Endodermal cell (in vitro differentiated cells): ENCODE results near the gene TMEM244. TPM values are rescaled to one million over a fixed set of nuclear protein-coding genes. Genes with fewer than 3 reads are reported as not detected.

Experiments used
- DNase-seq: peaks from one replicate; pipeline ENCODE4 v3.0.0-alpha.2; 2017
- H3K27ac ChIP-seq: 2 replicates; pipeline ENCODE4 v1.5.1; 2013; ENCODE audit warnings: mild to moderate bottlenecking, low read depth, low read length, moderate library complexity
- H3K27me3 ChIP-seq: 2 replicates; pipeline ENCODE4 v1.6.1; 2013; ENCODE audit warnings: mild to moderate bottlenecking, low read length, moderate library complexity; ENCODE audit not compliant: insufficient read depth, control insufficient read depth, poor library complexity, severe bottlenecking
- H3K36me3 ChIP-seq: 2 replicates; pipeline ENCODE4 v1.7.0; 2013; ENCODE audit warnings: mild to moderate bottlenecking, low read length, moderate library complexity; ENCODE audit not compliant: control insufficient read depth, insufficient read depth
- H3K4me1 ChIP-seq: one replicate; pipeline ENCODE4 v1.7.0; 2013; ENCODE audit warnings: low read length; ENCODE audit not compliant: control insufficient read depth, insufficient read depth
- H3K4me3 ChIP-seq: 2 replicates; pipeline ENCODE4 v1.5.1; 2013; ENCODE audit warnings: mild to moderate bottlenecking, low read length, moderate library complexity
- H3K9ac ChIP-seq: 2 replicates; pipeline ENCODE4 v1.6.1; 2013; ENCODE audit warnings: mild to moderate bottlenecking, low read length, moderate library complexity; ENCODE audit not compliant: poor library complexity, severe bottlenecking; ENCODE audit errors: extremely low read depth
- H3K9me3 ChIP-seq: 2 replicates; pipeline ENCODE4 v1.6.1; 2013; ENCODE audit warnings: mild to moderate bottlenecking, low read length, moderate library complexity; ENCODE audit not compliant: control insufficient read depth
- H3K27ac Mint-ChIP-seq: 2 replicates; pipeline ENCODE4 v1.8.0; 2020; ENCODE audit warnings: mixed read lengths
- H3K27me3 Mint-ChIP-seq: 2 replicates; pipeline ENCODE4 v1.8.0; 2021; ENCODE audit warnings: mild to moderate bottlenecking, mixed read lengths; ENCODE audit not compliant: insufficient read depth
- H3K36me3 Mint-ChIP-seq: 2 replicates; pipeline ENCODE4 v1.8.0; 2020; ENCODE audit warnings: low read depth, mixed read lengths
- H3K4me1 Mint-ChIP-seq: 2 replicates; pipeline ENCODE4 v1.8.0; 2020; ENCODE audit warnings: mixed read lengths
- H3K4me3 Mint-ChIP-seq: 2 replicates; pipeline ENCODE4 v1.8.0; 2020; ENCODE audit warnings: mild to moderate bottlenecking, moderate library complexity, mixed read lengths
- H3K9me3 Mint-ChIP-seq: 2 replicates; pipeline ENCODE4 v1.8.0; 2020; ENCODE audit warnings: mild to moderate bottlenecking, mixed read lengths
- WGBS, 2 experiments: methylation state at CpG; one replicate each; pipeline versions ENCODE4 v1.1.5 to v1.1.7; 2013; ENCODE audit warnings: missing lambda C conversion rate in 2 of 2, mixed read lengths in 1 of 2; ENCODE audit not compliant: insufficient coverage in 1 of 2, insufficient read length in 1 of 2; 5-methylcytosine and 5-hydroxymethylcytosine counted together
- total RNA-seq, 2 donors: library from RNA; stranded (reverse); fragmentation: NEBNext Ultra II Directional in 1 of 2; extraction: Animal tissue kit (Norgen Biotek cat#: 25700) in 1 of 2; gene quantifications; 2 replicates in 1 of 2; 3 replicates in 1 of 2; pipeline ENCODE4 v1.2.1, GENCODE V29; 2021
- TF ChIP-seq, protein P1 (sequence below): fragments of 200-600 bp; sonication (generic); conservative IDR thresholded peaks from 2 replicates; pipeline ENCODE4 v1.5.0; 2021; ENCODE audit warnings: antibody characterized with exemption, mild to moderate bottlenecking

Gene TMEM244
- total RNA-seq, 2 donors from 2014 or later = not detected

GRCh38 chr6:129832299-129832698, 28.8 kb downstream of the TMEM244 start:
- Mint-ChIP-seq H3K9me3 (peaks cover 16% of the 10 kb centered on the region), H3K27me3 (no peaks in the 10 kb centered on the region), H3K36me3 (no peaks in the 10 kb centered on the region), H3K4me1 (no peaks in the 10 kb centered on the region), H3K27ac (no peak overlapping the region), H3K4me3 (no peak overlapping the region)
- Histone ChIP-seq H3K27me3 (no peaks in the 10 kb centered on the region), H3K4me3 (no peak overlapping the region), H3K4me1 (no peaks in the 10 kb centered on the region), H3K27ac (no peak overlapping the region), H3K9me3 (peaks cover 16% of the 10 kb centered on the region), H3K9ac (no peak overlapping the region), H3K36me3 (peaks cover 7% of the 10 kb centered on the region)
- DNase-seq = no peak
- 96 to 100% methylated on average over 2 to 6 of the region's 7 CpGs for WGBS, 2 experiments
- TF ChIP-seq, protein P1, sequence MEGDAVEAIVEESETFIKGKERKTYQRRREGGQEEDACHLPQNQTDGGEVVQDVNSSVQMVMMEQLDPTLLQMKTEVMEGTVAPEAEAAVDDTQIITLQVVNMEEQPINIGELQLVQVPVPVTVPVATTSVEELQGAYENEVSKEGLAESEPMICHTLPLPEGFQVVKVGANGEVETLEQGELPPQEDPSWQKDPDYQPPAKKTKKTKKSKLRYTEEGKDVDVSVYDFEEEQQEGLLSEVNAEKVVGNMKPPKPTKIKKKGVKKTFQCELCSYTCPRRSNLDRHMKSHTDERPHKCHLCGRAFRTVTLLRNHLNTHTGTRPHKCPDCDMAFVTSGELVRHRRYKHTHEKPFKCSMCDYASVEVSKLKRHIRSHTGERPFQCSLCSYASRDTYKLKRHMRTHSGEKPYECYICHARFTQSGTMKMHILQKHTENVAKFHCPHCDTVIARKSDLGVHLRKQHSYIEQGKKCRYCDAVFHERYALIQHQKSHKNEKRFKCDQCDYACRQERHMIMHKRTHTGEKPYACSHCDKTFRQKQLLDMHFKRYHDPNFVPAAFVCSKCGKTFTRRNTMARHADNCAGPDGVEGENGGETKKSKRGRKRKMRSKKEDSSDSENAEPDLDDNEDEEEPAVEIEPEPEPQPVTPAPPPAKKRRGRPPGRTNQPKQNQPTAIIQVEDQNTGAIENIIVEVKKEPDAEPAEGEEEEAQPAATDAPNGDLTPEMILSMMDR = no peak

GRCh38 chr6:129828229-129828628, 32.9 kb downstream of the TMEM244 start:
- 50 to 60% methylated on average over 3 of the region's 3 CpGs for WGBS, 2 experiments
- no peaks in the 10 kb centered on the region for H3K4me1 Mint-ChIP-seq
- no peak overlapping the region for H3K27ac Mint-ChIP-seq

GRCh38 chr6:129818251-129818650, 42.9 kb downstream of the TMEM244 start:
- H3K4me1 ChIP-seq = no peaks in the 10 kb centered on the region
- H3K27me3 Mint-ChIP-seq = no peaks in the 10 kb centered on the region
- no peaks in the 10 kb centered on the region for H3K9me3 Mint-ChIP-seq
- no peak for DNase-seq
- H3K27me3 ChIP-seq = no peaks in the 10 kb centered on the region
- no peaks in the 10 kb centered on the region for H3K4me1 Mint-ChIP-seq
- no peak overlapping the region for H3K27ac Mint-ChIP-seq
- TF ChIP-seq, protein P1 = no peak
- H3K36me3 Mint-ChIP-seq = no peaks in the 10 kb centered on the region
- no peaks in the 10 kb centered on the region for H3K9me3 ChIP-seq
- WGBS, 2 experiments = 83 to 93% methylated on average over 1 of the region's 2 CpGs
- H3K4me3 ChIP-seq = no peak overlapping the region
- H3K4me3 Mint-ChIP-seq = no peak overlapping the region
- H3K9ac ChIP-seq = no peak overlapping the region
- no peak overlapping the region for H3K27ac ChIP-seq
- H3K36me3 ChIP-seq = no peaks in the 10 kb centered on the region

More at GRCh38 chr6:129828229-129828628, 32.9 kb downstream of the TMEM244 start:
- no peaks in the 10 kb centered on the region for H3K27me3 ChIP-seq
- Mint-ChIP-seq H3K27me3 (no peaks in the 10 kb centered on the region), H3K36me3 (no peaks in the 10 kb centered on the region), H3K4me3 (no peak overlapping the region), H3K9me3 (no peaks in the 10 kb centered on the region)
- no peak overlapping the region for H3K4me3 ChIP-seq
- no peak overlapping the region for H3K27ac ChIP-seq
- TF ChIP-seq, protein P1 = no peak
- no peak for DNase-seq
- H3K9me3 ChIP-seq = no peaks in the 10 kb centered on the region
- H3K9ac ChIP-seq = no peak overlapping the region
- H3K4me1 ChIP-seq = no peaks in the 10 kb centered on the region
- no peaks in the 10 kb centered on the region for H3K36me3 ChIP-seq
